Pons (tissue), 1 donor: ENCODE measurements around the gene MAML3.
A peak's percentile ranks its signal among the peaks of the same experiment; 100 is the strongest.

Experiments
- DNase-seq: peaks from one replicate; pipeline ENCODE4 v3.0.0-alpha.2; 2016; ENCODE audit warnings: low spot score

MAML3 gene

GRCh38 chr4:139900964-139901376, 253.0 kb downstream of the MAML3 start:
- no peak for DNase-seq

GRCh38 chr4:139899346-139899745, 254.6 kb downstream of the MAML3 start:
- no peak for DNase-seq

GRCh38 chr4:139898293-139898692, 255.7 kb downstream of the MAML3 start:
- DNase-seq: no peak

- no peak for DNase-seq
Measured at GRCh38 chr4:139896091-139896604, 257.8 kb downstream of the MAML3 start.

GRCh38 chr4:139893801-139894200, 260.2 kb downstream of the MAML3 start:
- no peak for DNase-seq

- DNase-seq: no peak
Measured at GRCh38 chr4:139892973-139893736, 260.8 kb downstream of the MAML3 start.

GRCh38 chr4:139890816-139891215, 263.2 kb downstream of the MAML3 start:
- DNase-seq: no peak

GRCh38 chr4:139889901-139890300, 264.1 kb downstream of the MAML3 start:
- DNase-seq: no peak

GRCh38 chr4:139889264-139889663, 264.7 kb downstream of the MAML3 start:
- no peak for DNase-seq

- DNase-seq: peak; percentile 53
Measured at GRCh38 chr4:139887962-139888735, 265.8 kb downstream of the MAML3 start.

- peak; percentile 63 for DNase-seq
Measured at GRCh38 chr4:139887376-139887802, 266.6 kb downstream of the MAML3 start.

GRCh38 chr4:139886798-139887197, 267.2 kb downstream of the MAML3 start:
- no peak for DNase-seq

- peak; percentile 77 for DNase-seq
Measured at GRCh38 chr4:139884438-139884837, 269.5 kb downstream of the MAML3 start.

GRCh38 chr4:139880841-139881240, 273.1 kb downstream of the MAML3 start:
- no peak for DNase-seq

- DNase-seq: no peak
Measured at GRCh38 chr4:139878050-139878449, 275.9 kb downstream of the MAML3 start.

- peak; percentile 69 for DNase-seq
Measured at GRCh38 chr4:139876337-139876941, 277.5 kb downstream of the MAML3 start.

- no peak for DNase-seq
Measured at GRCh38 chr4:139875411-139875825, 278.6 kb downstream of the MAML3 start.

- DNase-seq: no peak
Measured at GRCh38 chr4:139873111-139873860, 280.7 kb downstream of the MAML3 start.

- no peak for DNase-seq
Measured at GRCh38 chr4:139872274-139872673, 281.7 kb downstream of the MAML3 start.

- DNase-seq: no peak
Measured at GRCh38 chr4:139869810-139870209, 284.2 kb downstream of the MAML3 start.

GRCh38 chr4:139866276-139866962, 287.6 kb downstream of the MAML3 start:
- no peak for DNase-seq
